HepG2 (cell line): ENCODE measurements around the gene ATP11A. TPM values are rescaled to one million over a fixed set of nuclear protein-coding genes. Genes with fewer than 3 reads are reported as not detected.

Experiments used
- ERF ChIP-seq: IDR thresholded peaks from 2 replicates; pipeline ENCODE4 v1.6.1; 2018; ENCODE audit warnings: missing biosample characterization, missing genetic modification reagents
- HIC2 ChIP-seq: sonication (generic); formaldehyde crosslinking; IDR thresholded peaks from 2 replicates; pipeline ENCODE4 v1.9.0; 2022; ENCODE audit warnings: low read depth, missing genetic modification reagents
- HMG20A ChIP-seq: IDR thresholded peaks from 2 replicates; pipeline ENCODE4 v1.6.1; 2016; ENCODE audit warnings: borderline replicate concordance
- MEIS2 ChIP-seq: sonication (generic); formaldehyde crosslinking; IDR thresholded peaks from 2 replicates; pipeline ENCODE4 v1.9.0; 2021; ENCODE audit warnings: mild to moderate bottlenecking, missing genetic modification reagents
- SNAPC2 ChIP-seq: sonication (generic); formaldehyde crosslinking; IDR thresholded peaks from 2 replicates; pipeline ENCODE4 v1.8.1; 2022; ENCODE audit warnings: mild to moderate bottlenecking, missing genetic modification reagents
- SP140L ChIP-seq: sonication (generic); formaldehyde crosslinking; IDR thresholded peaks from 2 replicates; pipeline ENCODE4 v1.4.0; 2020; ENCODE audit warnings: missing genetic modification reagents, borderline replicate concordance
- SRSF9 ChIP-seq: fragments of 200-400 bp; formaldehyde crosslinking; IDR thresholded peaks from 2 replicates; pipeline ENCODE4 v1.6.1; 2018; ENCODE audit warnings: borderline replicate concordance, mild to moderate bottlenecking, low read depth, low read length; ENCODE audit not compliant: insufficient read depth, poor library complexity, severe bottlenecking
- TEAD3 ChIP-seq: optimal IDR thresholded peaks from 2 replicates; pipeline ENCODE3; 2016; ENCODE audit warnings: borderline replicate concordance
- ZBTB7B ChIP-seq: sonication (generic); formaldehyde crosslinking; IDR thresholded peaks from 2 replicates; pipeline ENCODE4 v1.4.0; 2020; ENCODE audit warnings: missing genetic modification reagents
- ZFP1 ChIP-seq: IDR thresholded peaks from 2 replicates; pipeline ENCODE4 v1.6.1; 2016
- ZNF354B ChIP-seq: sonication (generic); formaldehyde crosslinking; IDR thresholded peaks from 2 replicates; pipeline ENCODE4 v1.8.0; 2022; ENCODE audit warnings: mild to moderate bottlenecking, missing genetic modification reagents
- ZNF441 ChIP-seq: sonication (generic); formaldehyde crosslinking; IDR thresholded peaks from 2 replicates; pipeline ENCODE4 v1.7.0; 2021; ENCODE audit warnings: missing genetic modification reagents, borderline replicate concordance
- ZNF746 ChIP-seq: sonication (generic); formaldehyde crosslinking; IDR thresholded peaks from 2 replicates; pipeline ENCODE4 v1.8.0; 2022; ENCODE audit warnings: mild to moderate bottlenecking, missing genetic modification reagents
- polyA plus RNA-seq, 8 experiments: library from polyadenylated mRNA; depleted of rRNA in 3 of 8; stranded (reverse) in 7 of 8; unstranded in 1 of 8; fragments of >200 nt; fragmentation: Illumina TruSeq in 4 of 8; extraction: Trizol in 4 of 8; gene quantifications; 2 replicates each; pipeline versions ENCODE4 v1.2.1 to v1.2.3, GENCODE V29; 2011 to 2016; ENCODE audit warnings: low read depth in 4 of 8, missing spikeins in 1 of 8, mixed read lengths in 1 of 8; ENCODE audit not compliant: insufficient read depth in 1 of 8
- total RNA-seq, 5 experiments: library from RNA; depleted of rRNA; stranded (reverse); fragments of >200 nt; fragmentation: Illumina TruSeq; extraction: Trizol; gene quantifications; 2 replicates each; pipeline ENCODE4 v1.2.3, GENCODE V29; 2016; ENCODE audit warnings: low read depth in 1 of 5
- TF ChIP-seq, protein P1 (sequence below): sonication (generic); formaldehyde crosslinking; IDR thresholded peaks from 2 replicates; pipeline ENCODE4 v1.9.0; 2022; ENCODE audit warnings: missing genetic modification reagents, mild to moderate bottlenecking, borderline replicate concordance
- TF ChIP-seq, protein P2 (sequence below): sonication (generic); formaldehyde crosslinking; IDR thresholded peaks from 2 replicates; pipeline ENCODE4 v1.5.0; 2020; ENCODE audit warnings: mild to moderate bottlenecking, missing genetic modification reagents, borderline replicate concordance
- TF ChIP-seq, protein P3 (sequence below): sonication (generic); formaldehyde crosslinking; IDR thresholded peaks from 2 replicates; pipeline ENCODE4 v1.4.0; 2020; ENCODE audit warnings: missing genetic modification reagents

ATP11A gene
- total and polyA plus RNA-seq, 2 of the 13 experiments (the other 11 are each of a cell fraction or from before 2014, with no cell fraction given): 18.4 to 20.1 TPM

DNA sequence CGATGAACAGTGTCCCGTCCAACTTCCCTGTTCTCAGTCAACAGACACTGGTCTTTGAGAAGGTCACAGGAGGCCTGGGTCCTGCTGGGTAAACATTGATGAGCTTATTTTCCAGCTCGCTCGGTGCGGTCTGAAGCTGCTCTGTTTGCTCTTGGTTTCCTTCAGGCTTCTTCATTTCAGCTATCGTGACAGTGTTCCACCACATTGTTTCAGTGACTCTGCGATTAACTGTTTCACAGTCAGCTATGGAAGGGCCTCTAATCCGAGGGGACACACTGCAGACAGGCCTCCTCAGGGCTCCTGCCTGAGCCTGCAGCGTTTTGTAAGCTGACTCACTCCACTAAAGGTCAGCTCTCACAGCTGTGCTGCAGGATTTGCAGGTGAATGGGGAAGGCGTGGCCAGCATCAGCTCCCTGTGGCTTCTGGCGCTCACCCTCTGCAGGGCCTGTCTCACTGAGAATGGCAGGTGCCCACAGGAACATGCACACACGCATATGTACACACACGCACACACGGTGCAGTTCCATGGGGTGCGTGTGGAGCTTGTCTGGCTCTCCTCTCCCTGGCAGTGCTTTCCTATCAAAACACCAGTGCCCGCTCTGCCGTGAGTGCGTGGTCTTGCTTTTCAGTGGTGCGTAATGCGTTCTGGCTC, 216.3 kb downstream of the ATP11A start (continued):
- 0 out of 2 replicates have a peak, but pooled peaks have one; percentile 18 for TF ChIP-seq HIC2 (CRISPR knock-in tag)
- TF ChIP-seq MEIS2 (CRISPR knock-in tag): 0 out of 2 replicates have a peak, but pooled peaks have one; percentile 16
- TF ChIP-seq, protein P1, sequence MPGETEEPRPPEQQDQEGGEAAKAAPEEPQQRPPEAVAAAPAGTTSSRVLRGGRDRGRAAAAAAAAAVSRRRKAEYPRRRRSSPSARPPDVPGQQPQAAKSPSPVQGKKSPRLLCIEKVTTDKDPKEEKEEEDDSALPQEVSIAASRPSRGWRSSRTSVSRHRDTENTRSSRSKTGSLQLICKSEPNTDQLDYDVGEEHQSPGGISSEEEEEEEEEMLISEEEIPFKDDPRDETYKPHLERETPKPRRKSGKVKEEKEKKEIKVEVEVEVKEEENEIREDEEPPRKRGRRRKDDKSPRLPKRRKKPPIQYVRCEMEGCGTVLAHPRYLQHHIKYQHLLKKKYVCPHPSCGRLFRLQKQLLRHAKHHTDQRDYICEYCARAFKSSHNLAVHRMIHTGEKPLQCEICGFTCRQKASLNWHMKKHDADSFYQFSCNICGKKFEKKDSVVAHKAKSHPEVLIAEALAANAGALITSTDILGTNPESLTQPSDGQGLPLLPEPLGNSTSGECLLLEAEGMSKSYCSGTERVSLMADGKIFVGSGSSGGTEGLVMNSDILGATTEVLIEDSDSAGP: peak; percentile 50; the same call in 1 of the 2 replicates
- TF ChIP-seq TEAD3 (CRISPR knock-in tag): no peak
- TF ChIP-seq ZNF354B (CRISPR knock-in tag): no peak
- no peak for TF ChIP-seq ZNF441 (CRISPR knock-in tag)
- TF ChIP-seq ZBTB7B: no peak
- TF ChIP-seq ZNF746 (CRISPR knock-in tag): peak; percentile 29; the same call in 1 of the 2 replicates
- TF ChIP-seq SRSF9: no peak
- TF ChIP-seq, protein P2, sequence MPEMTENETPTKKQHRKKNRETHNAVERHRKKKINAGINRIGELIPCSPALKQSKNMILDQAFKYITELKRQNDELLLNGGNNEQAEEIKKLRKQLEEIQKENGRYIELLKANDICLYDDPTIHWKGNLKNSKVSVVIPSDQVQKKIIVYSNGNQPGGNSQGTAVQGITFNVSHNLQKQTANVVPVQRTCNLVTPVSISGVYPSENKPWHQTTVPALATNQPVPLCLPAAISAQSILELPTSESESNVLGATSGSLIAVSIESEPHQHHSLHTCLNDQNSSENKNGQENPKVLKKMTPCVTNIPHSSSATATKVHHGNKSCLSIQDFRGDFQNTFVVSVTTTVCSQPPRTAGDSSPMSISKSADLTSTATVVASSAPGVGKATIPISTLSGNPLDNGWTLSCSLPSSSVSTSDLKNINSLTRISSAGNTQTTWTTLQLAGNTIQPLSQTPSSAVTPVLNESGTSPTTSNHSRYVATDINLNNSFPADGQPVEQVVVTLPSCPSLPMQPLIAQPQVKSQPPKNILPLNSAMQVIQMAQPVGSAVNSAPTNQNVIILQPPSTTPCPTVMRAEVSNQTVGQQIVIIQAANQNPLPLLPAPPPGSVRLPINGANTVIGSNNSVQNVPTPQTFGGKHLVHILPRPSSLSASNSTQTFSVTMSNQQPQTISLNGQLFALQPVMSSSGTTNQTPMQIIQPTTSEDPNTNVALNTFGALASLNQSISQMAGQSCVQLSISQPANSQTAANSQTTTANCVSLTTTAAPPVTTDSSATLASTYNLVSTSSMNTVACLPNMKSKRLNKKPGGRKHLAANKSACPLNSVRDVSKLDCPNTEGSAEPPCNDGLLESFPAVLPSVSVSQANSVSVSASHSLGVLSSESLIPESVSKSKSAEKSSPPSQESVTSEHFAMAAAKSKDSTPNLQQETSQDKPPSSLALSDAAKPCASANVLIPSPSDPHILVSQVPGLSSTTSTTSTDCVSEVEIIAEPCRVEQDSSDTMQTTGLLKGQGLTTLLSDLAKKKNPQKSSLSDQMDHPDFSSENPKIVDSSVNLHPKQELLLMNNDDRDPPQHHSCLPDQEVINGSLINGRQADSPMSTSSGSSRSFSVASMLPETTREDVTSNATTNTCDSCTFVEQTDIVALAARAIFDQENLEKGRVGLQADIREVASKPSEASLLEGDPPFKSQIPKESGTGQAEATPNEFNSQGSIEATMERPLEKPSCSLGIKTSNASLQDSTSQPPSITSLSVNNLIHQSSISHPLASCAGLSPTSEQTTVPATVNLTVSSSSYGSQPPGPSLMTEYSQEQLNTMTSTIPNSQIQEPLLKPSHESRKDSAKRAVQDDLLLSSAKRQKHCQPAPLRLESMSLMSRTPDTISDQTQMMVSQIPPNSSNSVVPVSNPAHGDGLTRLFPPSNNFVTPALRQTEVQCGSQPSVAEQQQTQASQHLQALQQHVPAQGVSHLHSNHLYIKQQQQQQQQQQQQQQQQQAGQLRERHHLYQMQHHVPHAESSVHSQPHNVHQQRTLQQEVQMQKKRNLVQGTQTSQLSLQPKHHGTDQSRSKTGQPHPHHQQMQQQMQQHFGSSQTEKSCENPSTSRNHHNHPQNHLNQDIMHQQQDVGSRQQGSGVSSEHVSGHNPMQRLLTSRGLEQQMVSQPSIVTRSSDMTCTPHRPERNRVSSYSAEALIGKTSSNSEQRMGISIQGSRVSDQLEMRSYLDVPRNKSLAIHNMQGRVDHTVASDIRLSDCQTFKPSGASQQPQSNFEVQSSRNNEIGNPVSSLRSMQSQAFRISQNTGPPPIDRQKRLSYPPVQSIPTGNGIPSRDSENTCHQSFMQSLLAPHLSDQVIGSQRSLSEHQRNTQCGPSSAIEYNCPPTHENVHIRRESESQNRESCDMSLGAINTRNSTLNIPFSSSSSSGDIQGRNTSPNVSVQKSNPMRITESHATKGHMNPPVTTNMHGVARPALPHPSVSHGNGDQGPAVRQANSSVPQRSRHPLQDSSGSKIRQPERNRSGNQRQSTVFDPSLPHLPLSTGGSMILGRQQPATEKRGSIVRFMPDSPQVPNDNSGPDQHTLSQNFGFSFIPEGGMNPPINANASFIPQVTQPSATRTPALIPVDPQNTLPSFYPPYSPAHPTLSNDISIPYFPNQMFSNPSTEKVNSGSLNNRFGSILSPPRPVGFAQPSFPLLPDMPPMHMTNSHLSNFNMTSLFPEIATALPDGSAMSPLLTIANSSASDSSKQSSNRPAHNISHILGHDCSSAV (CRISPR knock-in tag): no peak
- TF ChIP-seq ERF: peak; percentile 69
- TF ChIP-seq SP140L (CRISPR knock-in tag): no peak
- peak; percentile 52; the same call in 1 of the 2 replicates for TF ChIP-seq HMG20A (CRISPR knock-in tag)
- no peak for TF ChIP-seq ZFP1
- TF ChIP-seq SNAPC2 (CRISPR knock-in tag): no peak
- TF ChIP-seq, protein P3, sequence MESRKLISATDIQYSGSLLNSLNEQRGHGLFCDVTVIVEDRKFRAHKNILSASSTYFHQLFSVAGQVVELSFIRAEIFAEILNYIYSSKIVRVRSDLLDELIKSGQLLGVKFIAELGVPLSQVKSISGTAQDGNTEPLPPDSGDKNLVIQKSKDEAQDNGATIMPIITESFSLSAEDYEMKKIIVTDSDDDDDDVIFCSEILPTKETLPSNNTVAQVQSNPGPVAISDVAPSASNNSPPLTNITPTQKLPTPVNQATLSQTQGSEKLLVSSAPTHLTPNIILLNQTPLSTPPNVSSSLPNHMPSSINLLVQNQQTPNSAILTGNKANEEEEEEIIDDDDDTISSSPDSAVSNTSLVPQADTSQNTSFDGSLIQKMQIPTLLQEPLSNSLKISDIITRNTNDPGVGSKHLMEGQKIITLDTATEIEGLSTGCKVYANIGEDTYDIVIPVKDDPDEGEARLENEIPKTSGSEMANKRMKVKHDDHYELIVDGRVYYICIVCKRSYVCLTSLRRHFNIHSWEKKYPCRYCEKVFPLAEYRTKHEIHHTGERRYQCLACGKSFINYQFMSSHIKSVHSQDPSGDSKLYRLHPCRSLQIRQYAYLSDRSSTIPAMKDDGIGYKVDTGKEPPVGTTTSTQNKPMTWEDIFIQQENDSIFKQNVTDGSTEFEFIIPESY (CRISPR knock-in tag): 0 out of 2 replicates have a peak, but pooled peaks have one; percentile 26
